LHCN-M2 (cell line): ENCODE measurements around the gene PPL. TPM values are rescaled to one million over a fixed set of nuclear protein-coding genes. Genes with fewer than 3 reads are reported as not detected.
"Not testable (repeated sequence)": the region's sequence is repeated elsewhere in the genome, so short reads cannot be mapped to it uniquely, and the experiment has no call there.

ENCODE experiments used
- DNase-seq: peaks from one replicate; pipeline ENCODE4 v3.0.0-alpha.2; 2012; ENCODE audit warnings: low read depth
- polyA plus RNA-seq: library from polyadenylated mRNA; unstranded; fragments of >200 nt; gene quantifications from one replicate; pipeline ENCODE4 v1.2.1, GENCODE V29; 2012; ENCODE audit warnings: missing spikeins
- total RNA-seq: library from RNA; depleted of rRNA; stranded (reverse); fragments of >200 nt; gene quantifications from 2 replicates; pipeline ENCODE4 v1.2.3, GENCODE V29; 2014; rRNA removed

The PPL gene
- total RNA-seq = 0.13 and 0.86 TPM in 2 replicates
- polyA plus RNA-seq = 0.58 TPM

GRCh38 chr16:4936991-4937781, at the start of gene PPL:
Gene PPL, minus strand, starts transcription at chr16:4937148. Its CDS starts 103 bp downstream, at chr16:4937045.
- no peak for DNase-seq

- DNase-seq = no peak
Observed at GRCh38 chr16:4984174-4984990, 47.4 kb upstream of the PPL start.

- DNase-seq = no peak
Observed at GRCh38 chr16:4982056-4982867, 45.3 kb upstream of the PPL start.

- no peak for DNase-seq
Observed at GRCh38 chr16:4981473-4981872, 44.5 kb upstream of the PPL start.

GRCh38 chr16:4980691-4981090, 43.7 kb upstream of the PPL start:
- DNase-seq = no peak

- no peak for DNase-seq
Observed at GRCh38 chr16:4979736-4980660, 43.0 kb upstream of the PPL start.

- DNase-seq = no peak
Observed at GRCh38 chr16:4979164-4979563, 42.2 kb upstream of the PPL start.

- no peak for DNase-seq
Observed at GRCh38 chr16:4976611-4977145, 39.7 kb upstream of the PPL start.

- no peak for DNase-seq
Observed at GRCh38 chr16:4976079-4976478, 39.1 kb upstream of the PPL start.

- DNase-seq = peak; percentile 30
Observed at GRCh38 chr16:4972938-4973587, 36.1 kb upstream of the PPL start.

GRCh38 chr16:4970010-4970409, 33.1 kb upstream of the PPL start:
- no peak for DNase-seq

GRCh38 chr16:4968879-4969483, 32.0 kb upstream of the PPL start:
- DNase-seq = no peak

GRCh38 chr16:4968278-4968677, 31.3 kb upstream of the PPL start:
- DNase-seq = not testable (repeated sequence)

GRCh38 chr16:4966736-4967453, 29.9 kb upstream of the PPL start:
- no peak for DNase-seq

- DNase-seq = not testable (repeated sequence)
Observed at GRCh38 chr16:4963527-4963926, 26.6 kb upstream of the PPL start.

GRCh38 chr16:4962716-4963115, 25.8 kb upstream of the PPL start:
- DNase-seq = no peak

GRCh38 chr16:4960579-4960978, 23.6 kb upstream of the PPL start:
- DNase-seq = no peak

GRCh38 chr16:4958510-4959438, 21.8 kb upstream of the PPL start:
- DNase-seq = no peak
